Measurements from ENCODE around the gene OCRL. TPM values are rescaled to one million over a fixed set of nuclear protein-coding genes. Genes with fewer than 3 reads are reported as not detected.

Gene OCRL
- total RNA-seq: 10 to 100 TPM; 18.2 to 20.2 TPM
- polyA plus RNA-seq: 1 to 10 TPM; 8.6 to 9.9 TPM
- long read RNA-seq, donor 1, full-length matches to known transcripts: 3 of 3 reads
- long read RNA-seq, donor 1, partial matches to known transcripts: 0 of 3 reads
- long read RNA-seq, donor 1, other reads (novel, unspliced or antisense): 0 of 3 reads
- long read RNA-seq, donor 2: 0 reads
- long read RNA-seq, donor 3, full-length matches to known transcripts: 3 of 3 reads
- long read RNA-seq, donor 3, partial matches to known transcripts: 0 of 3 reads
- long read RNA-seq, donor 3, other reads (novel, unspliced or antisense): 0 of 3 reads
- long read RNA-seq, donor 4: 0 reads
- long read RNA-seq, donor 5, full-length matches to known transcripts: 2 of 15 reads
- long read RNA-seq, donor 5, partial matches to known transcripts: 13 of 15 reads
- long read RNA-seq, donor 5, other reads (novel, unspliced or antisense): 0 of 15 reads

GRCh38 chrX:129540068-129540653, at the start of gene OCRL:
TSS of gene OCRL (plus strand) at chrX:129540259. CDS start at chrX:129540440, 181 bp downstream.
- peaks cover 0 to 11% (median 0%) of the 10 kb centered on the region in 3 donors for H3K27me3 ChIP-seq (ENCODE audit: control insufficient read depth in 3 of 3, insufficient read depth in 3 of 3, low read length in 2 of 3)
- 0 to 23% methylated on average over 11 to 60 of the region's 60 CpGs for whole genome bisulfite sequencing, 2 donors
- H3K4me3 ChIP-seq: peak within 1 kb of the TSS; percentile 76
- peak; percentile 91 for ATAC-seq (ENCODE audit: insufficient read depth, low FRiP score)
- peaks cover 0 to 3% (median 0%) of the 10 kb centered on the region in 4 donors for H3K9me3 ChIP-seq (ENCODE audit: control insufficient read depth in 4 of 4, insufficient read depth in 3 of 4, low read length in 3 of 4)
- peak; percentile 67 to 78 (median 77) for DNase-seq
- H3K4me1 ChIP-seq (ENCODE audit: control insufficient read depth in 5 of 5, insufficient read depth in 5 of 5, low read length in 5 of 5): peaks cover 0 to 9% (median 0%) of the 10 kb centered on the region in 5 donors
- H3K9ac ChIP-seq (ENCODE audit: insufficient read depth in 1 of 2, low read length in 2 of 2): no peak within 1 kb of the TSS
- H3K36me3 ChIP-seq (ENCODE audit: control insufficient read depth in 4 of 4, insufficient read depth in 4 of 4, low read length in 4 of 4): peaks cover 0 to 3% (median 0%) of the 10 kb centered on the region in 4 donors
- TF ChIP-seq CTCF (IDR thresholded peaks at IDR 0.05; ENCODE audit: control extremely low read depth, extremely low read depth): peak; percentile 16
- H3K27ac ChIP-seq (ENCODE audit: low read depth in 1 of 2, low read length in 1 of 2): peak within 1 kb of the TSS; percentile 72 to 80

GRCh38 chrX:129490330-129490729, 49.7 kb upstream of the OCRL start:
- DNase-seq (peak in 1 of 3 donors; percentile 12), ATAC-seq (ENCODE audit: insufficient read depth, low FRiP score) (no peak)
- H3K4me1 ChIP-seq (ENCODE audit: control insufficient read depth in 5 of 5, insufficient read depth in 5 of 5, low read length in 5 of 5): no peaks in the 10 kb centered on the region
- no peak overlapping the region for H3K4me3 ChIP-seq
- no peak for TF ChIP-seq CTCF (IDR thresholded peaks at IDR 0.05; ENCODE audit: control extremely low read depth, extremely low read depth)
- H3K27me3 ChIP-seq (ENCODE audit: control insufficient read depth in 3 of 3, insufficient read depth in 3 of 3, low read length in 2 of 3): peaks cover 0 to 3% (median 0%) of the 10 kb centered on the region in 3 donors
- no peak overlapping the region for H3K27ac ChIP-seq (ENCODE audit: low read depth in 1 of 2, low read length in 1 of 2)
- peaks cover 0 to 9% (median 6%) of the 10 kb centered on the region in 4 donors for H3K36me3 ChIP-seq (ENCODE audit: control insufficient read depth in 4 of 4, insufficient read depth in 4 of 4, low read length in 4 of 4)
- no peaks in the 10 kb centered on the region for H3K9me3 ChIP-seq (ENCODE audit: control insufficient read depth in 4 of 4, insufficient read depth in 3 of 4, low read length in 3 of 4)
- WGBS, 2 donors: 61 to 82% methylated on average over 2 of the region's 2 CpGs
- H3K9ac ChIP-seq (ENCODE audit: insufficient read depth in 1 of 2, low read length in 2 of 2): no peak overlapping the region

- H3K27ac ChIP-seq (ENCODE audit: low read depth in 1 of 2, low read length in 1 of 2): no peak overlapping the region
- H3K9me3 ChIP-seq (ENCODE audit: control insufficient read depth in 4 of 4, insufficient read depth in 3 of 4, low read length in 3 of 4): no peaks in the 10 kb centered on the region
- no peak overlapping the region for H3K4me3 ChIP-seq
- H3K4me1 ChIP-seq (ENCODE audit: control insufficient read depth in 5 of 5, insufficient read depth in 5 of 5, low read length in 5 of 5): no peaks in the 10 kb centered on the region
- no peak for DNase-seq
- peaks cover 0 to 5% (median 0%) of the 10 kb centered on the region in 3 donors for H3K27me3 ChIP-seq (ENCODE audit: control insufficient read depth in 3 of 3, insufficient read depth in 3 of 3, low read length in 2 of 3)
- no peak for TF ChIP-seq CTCF (IDR thresholded peaks at IDR 0.05; ENCODE audit: control extremely low read depth, extremely low read depth)
- peaks cover 0 to 16% (median 7%) of the 10 kb centered on the region in 4 donors for H3K36me3 ChIP-seq (ENCODE audit: control insufficient read depth in 4 of 4, insufficient read depth in 4 of 4, low read length in 4 of 4)
- WGBS, 2 donors: 61 to 87% methylated on average over 4 of the region's 4 CpGs
- no peak for ATAC-seq (ENCODE audit: insufficient read depth, low FRiP score)
- no peak overlapping the region for H3K9ac ChIP-seq (ENCODE audit: insufficient read depth in 1 of 2, low read length in 2 of 2)
These were observed 46.4 kb upstream of the OCRL start for GRCh38 chrX:129493643-129494042.

Measured in lung (tissue), 16 donors.